Tibial artery (tissue), 4 donors: ENCODE data around the gene TRMT1.

Experiments
- DNase-seq, 2 donors: peaks; one replicate each; pipeline ENCODE4 v3.0.0-alpha.2; 2019
- H3K27ac ChIP-seq, 2 donors: fragments of 200-600 bp; sonication (generic) in 1 of 2; 1 replicate in 1 of 2; 2 replicates in 1 of 2; pipeline ENCODE4 v1.5.1; 2018 to 2019; ENCODE audit warnings: mild to moderate bottlenecking in 1 of 2
- H3K27me3 ChIP-seq, 2 donors: fragments of 200-600 bp; sonication (generic) in 1 of 2; one replicate each; pipeline versions ENCODE4 v1.5.1 to v1.6.0; 2016 to 2019
- H3K36me3 ChIP-seq, 3 donors: fragments of 200-600 bp; sonication (generic) in 2 of 3; one replicate each; pipeline ENCODE4 v1.5.1; 2016 to 2019; ENCODE audit warnings: mild to moderate bottlenecking in 2 of 3
- H3K4me1 ChIP-seq, 4 donors: fragments of 200-600 bp; sonication (generic) in 2 of 4; 1 replicate in 3 of 4; 2 replicates in 1 of 4; pipeline ENCODE4 v1.5.1; 2016 to 2019
- H3K4me3 ChIP-seq, 2 donors: fragments of 200-600 bp; sonication (generic) in 1 of 2; 1 replicate in 1 of 2; 2 replicates in 1 of 2; pipeline ENCODE4 v1.5.1; 2018 to 2019; ENCODE audit warnings: mild to moderate bottlenecking in 2 of 2
- H3K9me3 ChIP-seq, 3 donors: fragments of 200-600 bp; sonication (generic) in 1 of 3; one replicate each; pipeline ENCODE4 v1.5.1; 2016 to 2019
- intact Hi-C: fragments of 100-400 bp; cut with DNase I; formaldehyde crosslinking; loops from one replicate; pipeline ENCODE4 v1.15.0; 2023; ENCODE audit warnings: low total_unique reads
- TF ChIP-seq, protein P1 (sequence below), 2 experiments: fragments of 200-600 bp in 1 of 2; fragments of 450-650 bp in 1 of 2; IDR thresholded peaks; one replicate each; pipeline ENCODE4 v1.5.1; 2017 to 2019; ENCODE audit warnings: antibody characterized with exemption in 2 of 2, mild to moderate bottlenecking in 1 of 2, moderate library complexity in 1 of 2

TRMT1 gene

DNA sequence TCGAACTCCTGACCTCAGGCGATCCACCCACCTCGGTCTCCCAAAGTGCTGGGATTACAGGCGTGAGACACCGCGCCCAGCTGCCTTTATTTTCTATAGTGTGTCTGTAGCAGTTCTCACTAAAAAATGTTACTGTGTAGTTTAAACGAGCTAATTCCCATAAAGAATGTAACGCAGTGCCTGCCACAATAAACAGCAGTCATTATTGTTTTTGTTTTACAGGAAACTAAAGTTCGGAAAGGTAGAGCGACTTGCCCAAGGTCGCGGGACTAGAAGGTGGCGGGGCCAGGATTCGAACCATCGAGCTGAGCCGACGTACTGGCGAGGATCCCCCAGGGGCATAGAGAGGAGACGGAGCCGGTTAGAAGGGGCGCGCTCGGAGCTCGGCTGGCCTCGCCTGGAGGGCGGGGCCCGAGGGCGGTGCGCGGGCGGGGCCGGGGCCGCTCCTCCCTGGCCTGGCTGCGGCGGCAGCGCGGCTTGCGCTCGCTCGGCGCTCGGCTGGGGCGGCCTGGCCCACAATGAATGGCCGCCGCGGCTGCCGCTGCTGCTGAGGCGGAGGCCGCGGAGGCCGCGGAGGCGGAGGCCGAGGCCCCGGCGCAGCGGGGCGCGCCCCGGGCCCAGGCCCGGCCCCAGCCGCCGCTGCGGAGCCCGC lies 1.4 kb upstream of the TRMT1 start, which contains the start of gene NACC1:
NACC1 (plus strand) TSS at position 493 of the 652 bp plus-strand sequence. CDS start 16,944 bp downstream, outside the sequence.
- DNase-seq = peak; percentile 84 to 94
- Histone ChIP-seq H3K4me1 (peaks cover 0 to 42% (median 31%) of the 10 kb centered on the region in 4 donors), H3K27me3 (no peaks in the 10 kb centered on the region), H3K36me3 (peaks cover 0 to 23% (median 11%) of the 10 kb centered on the region in 3 donors), H3K9me3 (no peaks in the 10 kb centered on the region), H3K27ac (peak within 1 kb of the TSS; percentile 62 to 70), H3K4me3 (peak within 1 kb of the TSS; percentile 70 to 98)
- TF ChIP-seq, protein P1, sequence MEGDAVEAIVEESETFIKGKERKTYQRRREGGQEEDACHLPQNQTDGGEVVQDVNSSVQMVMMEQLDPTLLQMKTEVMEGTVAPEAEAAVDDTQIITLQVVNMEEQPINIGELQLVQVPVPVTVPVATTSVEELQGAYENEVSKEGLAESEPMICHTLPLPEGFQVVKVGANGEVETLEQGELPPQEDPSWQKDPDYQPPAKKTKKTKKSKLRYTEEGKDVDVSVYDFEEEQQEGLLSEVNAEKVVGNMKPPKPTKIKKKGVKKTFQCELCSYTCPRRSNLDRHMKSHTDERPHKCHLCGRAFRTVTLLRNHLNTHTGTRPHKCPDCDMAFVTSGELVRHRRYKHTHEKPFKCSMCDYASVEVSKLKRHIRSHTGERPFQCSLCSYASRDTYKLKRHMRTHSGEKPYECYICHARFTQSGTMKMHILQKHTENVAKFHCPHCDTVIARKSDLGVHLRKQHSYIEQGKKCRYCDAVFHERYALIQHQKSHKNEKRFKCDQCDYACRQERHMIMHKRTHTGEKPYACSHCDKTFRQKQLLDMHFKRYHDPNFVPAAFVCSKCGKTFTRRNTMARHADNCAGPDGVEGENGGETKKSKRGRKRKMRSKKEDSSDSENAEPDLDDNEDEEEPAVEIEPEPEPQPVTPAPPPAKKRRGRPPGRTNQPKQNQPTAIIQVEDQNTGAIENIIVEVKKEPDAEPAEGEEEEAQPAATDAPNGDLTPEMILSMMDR (IDR thresholded peaks at IDR 0.05) = no peak
- intact Hi-C loops = no loop called here

DNA sequence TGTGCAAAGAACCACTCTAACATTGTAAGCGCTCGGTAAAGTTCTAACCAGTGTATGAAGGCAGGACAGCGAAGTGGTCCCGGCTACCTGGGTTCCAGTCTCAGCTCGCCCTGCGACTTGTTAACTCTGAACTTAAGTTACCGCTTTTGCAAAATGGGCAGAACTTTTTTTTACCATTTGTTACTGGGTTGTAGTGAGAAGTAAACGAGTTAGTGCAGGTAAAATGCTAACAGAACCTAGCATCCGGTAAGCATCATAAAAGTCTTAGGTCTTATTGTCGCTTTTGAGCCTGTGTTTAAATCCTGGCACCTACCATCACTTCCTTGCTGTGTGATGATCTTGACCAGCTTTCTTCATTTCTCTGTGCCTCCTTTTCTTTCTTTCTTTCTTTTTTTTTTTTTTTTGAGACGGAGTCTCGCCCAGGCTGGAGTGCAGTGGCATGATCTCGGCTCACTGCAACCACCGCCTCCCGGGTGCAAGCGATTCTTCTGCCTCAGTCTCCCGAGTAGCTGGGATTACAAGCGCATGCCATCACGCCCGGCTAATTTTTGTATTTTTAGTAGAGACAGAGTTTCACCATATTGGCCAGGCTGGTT lies 734 bp upstream of the TRMT1 start:
- DNase-seq = no peak
- intact Hi-C loops = no loop called here
- peak overlapping the region; percentile 70 to 98 for H3K4me3 ChIP-seq
- no peaks in the 10 kb centered on the region for H3K9me3 ChIP-seq
- H3K27ac ChIP-seq = peak overlapping the region; percentile 61 to 70
- H3K27me3 ChIP-seq = no peaks in the 10 kb centered on the region
- H3K36me3 ChIP-seq = peaks cover 0 to 29% (median 17%) of the 10 kb centered on the region in 3 donors
- peaks cover 0 to 42% (median 31%) of the 10 kb centered on the region in 4 donors for H3K4me1 ChIP-seq
- TF ChIP-seq, protein P1 (IDR thresholded peaks at IDR 0.05) = no peak

DNA sequence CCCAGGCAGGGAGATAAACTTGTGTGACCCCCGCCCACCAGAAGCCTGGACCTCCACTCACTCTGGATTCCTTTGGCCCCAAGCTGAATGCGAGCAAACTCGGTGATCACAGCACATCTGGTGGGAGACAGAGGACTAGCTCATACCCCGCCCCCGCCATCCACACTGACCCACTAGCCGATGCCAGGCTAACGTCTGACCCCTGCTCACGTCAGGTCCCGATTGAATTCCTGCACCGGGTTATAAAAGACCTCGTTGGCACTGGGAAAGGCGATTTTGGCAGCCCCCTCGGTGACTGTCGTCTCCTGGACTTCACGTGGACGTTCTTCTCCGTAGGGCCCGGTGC lies 631 bp downstream of the TRMT1 start:
- TF ChIP-seq, protein P1 (IDR thresholded peaks at IDR 0.05) = no peak
- Histone ChIP-seq H3K9me3 (no peaks in the 10 kb centered on the region), H3K27ac (peak overlapping the region; percentile 61 to 70), H3K4me3 (peak overlapping the region; percentile 70 to 98), H3K27me3 (no peaks in the 10 kb centered on the region), H3K36me3 (peaks cover 0 to 36% (median 20%) of the 10 kb centered on the region in 3 donors), H3K4me1 (peaks cover 0 to 42% (median 31%) of the 10 kb centered on the region in 4 donors)
- no peak for DNase-seq
- intact Hi-C loops = no loop called here

DNA sequence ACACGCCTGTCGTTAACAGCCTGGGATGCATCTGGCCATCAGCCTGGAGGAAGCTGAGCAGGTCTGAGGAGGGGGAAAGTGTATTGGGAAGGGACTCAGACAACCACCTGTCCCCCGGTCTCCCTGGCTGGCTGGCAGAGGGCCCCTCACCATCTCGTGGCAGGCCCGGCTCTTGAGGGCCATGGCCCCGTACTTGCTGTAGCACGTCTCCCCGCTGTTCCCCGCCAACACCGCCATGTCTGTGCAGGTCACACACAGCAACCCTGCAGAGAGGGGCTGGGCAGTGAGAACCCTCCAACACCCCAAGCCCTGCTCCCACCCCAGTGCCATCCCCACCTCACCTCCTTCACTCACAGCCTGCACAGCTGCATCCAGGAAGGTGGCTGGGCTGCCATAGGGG lies 4.0 kb downstream of the TRMT1 start:
- H3K36me3 ChIP-seq = peaks cover 0 to 67% (median 34%) of the 10 kb centered on the region in 3 donors

DNA sequence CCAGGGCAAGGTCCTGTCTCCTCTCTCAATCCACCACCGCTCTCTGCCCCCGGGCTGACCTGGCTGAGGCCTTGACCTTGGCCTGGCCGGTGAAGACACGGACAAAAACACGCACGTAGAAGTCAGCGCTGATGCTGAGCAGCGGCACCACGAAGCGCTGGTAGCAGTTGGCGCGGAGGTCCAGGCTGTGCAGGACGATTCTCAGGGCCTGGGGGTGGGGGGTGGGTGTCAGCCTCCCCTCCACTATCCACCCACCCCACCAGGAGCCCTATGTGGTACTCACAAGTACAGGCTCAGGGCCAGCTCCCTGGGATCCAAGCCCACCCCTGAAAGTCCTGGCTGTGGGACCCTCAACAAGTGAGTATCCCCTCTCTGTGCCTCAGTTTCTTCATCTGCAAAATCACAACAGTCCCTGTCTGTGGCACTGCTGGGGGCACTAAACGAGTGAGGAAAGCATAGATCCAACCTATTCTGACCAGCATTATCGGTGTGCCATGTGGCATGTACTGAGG lies 6.4 kb downstream of the TRMT1 start:
- Histone ChIP-seq H3K4me1 (peaks cover 0 to under 1% (median under 1%) of the 10 kb centered on the region in 4 donors), H3K27ac (no peak overlapping the region), H3K36me3 (peaks cover 0 to 75% (median 43%) of the 10 kb centered on the region in 3 donors), H3K4me3 (no peak overlapping the region), H3K27me3 (no peaks in the 10 kb centered on the region), H3K9me3 (no peaks in the 10 kb centered on the region)
- DNase-seq = no peak
- TF ChIP-seq, protein P1 (IDR thresholded peaks at IDR 0.05) = no peak
- intact Hi-C loops = no loop called here

More for the DNA sequence above, 4.0 kb downstream of the TRMT1 start:
- DNase-seq = no peak
- Histone ChIP-seq H3K27ac (no peak overlapping the region), H3K27me3 (no peaks in the 10 kb centered on the region), H3K4me3 (no peak overlapping the region), H3K4me1 (peaks cover 0 to 17% (median 11%) of the 10 kb centered on the region in 4 donors), H3K9me3 (no peaks in the 10 kb centered on the region)
- TF ChIP-seq, protein P1 (IDR thresholded peaks at IDR 0.05) = no peak
- intact Hi-C loops = no loop called here
